Measurements from ENCODE around the gene C22orf23. TPM values are rescaled to one million over a fixed set of nuclear protein-coding genes. Genes with fewer than 3 reads are reported as not detected.

C22orf23 gene
- total RNA-seq, 1 experiment from 2014 or later: 0.47 TPM

DNA sequence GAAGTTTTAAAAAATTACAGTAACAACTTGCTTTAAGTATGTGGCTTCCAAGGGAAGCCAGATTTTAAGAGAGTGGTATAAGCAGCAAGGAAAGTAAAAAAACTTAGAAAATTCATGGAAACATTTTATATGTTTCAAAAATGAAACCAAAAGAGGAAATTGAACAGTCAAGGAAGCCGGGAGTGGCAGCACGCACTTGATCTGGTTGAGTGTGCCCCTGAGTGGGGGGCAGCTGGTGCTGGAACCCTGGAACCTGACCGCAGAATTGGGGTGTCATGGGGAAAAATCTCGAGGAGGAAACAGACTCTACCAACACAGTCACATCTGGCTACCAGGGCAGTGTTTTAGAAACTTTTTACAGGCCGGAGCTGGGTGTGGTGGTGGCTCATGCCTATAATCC, 33.3 kb downstream of the C22orf23 start:
- Histone ChIP-seq H3K27ac (ENCODE audit: low read depth, low read length) (no peak overlapping the region), H3K9me3 (ENCODE audit: control insufficient read depth in 1 of 2, insufficient read depth in 1 of 2, low read depth in 1 of 2, low read length in 2 of 2) (no peaks in the 10 kb centered on the region), H3K79me2 (ENCODE audit: insufficient read depth, low read length) (no peaks in the 10 kb centered on the region), H3K4me1 (ENCODE audit: control insufficient read depth in 1 of 2, insufficient read depth in 2 of 2, low read length in 2 of 2) (no peaks in the 10 kb centered on the region), H3K4me2 (ENCODE audit: low read length) (no peak overlapping the region), H3K4me3 (replicated peaks in 1 of 2; ENCODE audit: low read depth in 1 of 2, low read length in 2 of 2) (no peak overlapping the region), H4K20me1 (ENCODE audit: insufficient read depth) (no peaks in the 10 kb centered on the region), H3K9ac (ENCODE audit: low read length) (no peak overlapping the region), H3K9me2 (ENCODE audit: insufficient read depth) (no peaks in the 10 kb centered on the region), H3K36me3 (ENCODE audit: control insufficient read depth in 1 of 2, insufficient read depth in 2 of 2, low read length in 2 of 2) (peaks cover 17 to 20% of the 10 kb centered on the region in 2 experiments; a peak in 3 of 4 replicates), H3K27me3 (ENCODE audit: insufficient read depth, low read length) (no peaks in the 10 kb centered on the region), H2AFZ (ENCODE audit: low read depth, low read length, poor library complexity, severe bottlenecking) (no peak overlapping the region)
- ChIA-PET POLR2A (no interaction called here), CTCF (no interaction called here), RAD21 (ENCODE audit: low non-redundant PET in 1 of 2, low total read pairs in 2 of 2, uncharacterized antibody in 2 of 2, unreplicated experiment in 2 of 2) (no interaction called here)
- no peak for DNase-seq (ENCODE audit: low read depth, low spot score)
- BruUV-seq (replicated peaks): no TSS peak
- no peak for ATAC-seq
- no peak for TF ChIP-seq TCF7L2 (IDR thresholded peaks at IDR 0.05; ENCODE audit: borderline replicate concordance, extremely low read depth, insufficient read depth, insufficient read length)
- TF ChIP-seq, protein P1, sequence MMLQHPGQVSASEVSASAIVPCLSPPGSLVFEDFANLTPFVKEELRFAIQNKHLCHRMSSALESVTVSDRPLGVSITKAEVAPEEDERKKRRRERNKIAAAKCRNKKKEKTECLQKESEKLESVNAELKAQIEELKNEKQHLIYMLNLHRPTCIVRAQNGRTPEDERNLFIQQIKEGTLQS (IDR thresholded peaks at IDR 0.05): no peak
- intact Hi-C loops (cut with micrococcal nuclease): no loop called here

GRCh38 chr22:37918580-37919270, 34.7 kb downstream of the C22orf23 start:
- Histone ChIP-seq H3K4me3 (replicated peaks in 1 of 2; ENCODE audit: low read depth in 1 of 2, low read length in 2 of 2) (no peak overlapping the region), H3K9ac (ENCODE audit: low read length) (no peak overlapping the region), H3K36me3 (ENCODE audit: control insufficient read depth in 1 of 2, insufficient read depth in 2 of 2, low read length in 2 of 2) (peaks cover 17 to 20% of the 10 kb centered on the region in 2 experiments; a peak in 3 of 4 replicates), H4K20me1 (ENCODE audit: insufficient read depth) (no peaks in the 10 kb centered on the region), H3K27me3 (ENCODE audit: insufficient read depth, low read length) (no peaks in the 10 kb centered on the region), H3K4me1 (ENCODE audit: control insufficient read depth in 1 of 2, insufficient read depth in 2 of 2, low read length in 2 of 2) (no peaks in the 10 kb centered on the region), H3K27ac (ENCODE audit: low read depth, low read length) (no peak overlapping the region), H3K4me2 (ENCODE audit: low read length) (no peak overlapping the region), H3K79me2 (ENCODE audit: insufficient read depth, low read length) (no peaks in the 10 kb centered on the region), H2AFZ (ENCODE audit: low read depth, low read length, poor library complexity, severe bottlenecking) (no peak overlapping the region), H3K9me3 (ENCODE audit: control insufficient read depth in 1 of 2, insufficient read depth in 1 of 2, low read depth in 1 of 2, low read length in 2 of 2) (no peaks in the 10 kb centered on the region), H3K9me2 (ENCODE audit: insufficient read depth) (no peaks in the 10 kb centered on the region)
- ATAC-seq (no peak), DNase-seq (ENCODE audit: low read depth, low spot score) (no peak)
- BruUV-seq (replicated peaks): no TSS peak
- ChIA-PET CTCF (no interaction called here), RAD21 (ENCODE audit: low non-redundant PET in 1 of 2, low total read pairs in 2 of 2, uncharacterized antibody in 2 of 2, unreplicated experiment in 2 of 2) (no interaction called here), POLR2A (no interaction called here)
- intact Hi-C loops (cut with micrococcal nuclease): no loop called here
- TF ChIP-seq SIN3A (IDR thresholded peaks at IDR 0.05; ENCODE audit: low read depth) (no peak), ZBTB33 (IDR thresholded peaks at IDR 0.05; ENCODE audit: extremely low read depth, insufficient replicate concordance, low read length) (no peak), YY1 (IDR thresholded peaks at IDR 0.05; ENCODE audit: extremely low read depth, insufficient replicate concordance, low read depth, low read length) (no peak), JUND (IDR thresholded peaks at IDR 0.05) (no peak), CEBPB (IDR thresholded peaks at IDR 0.05; ENCODE audit: low read depth) (no peak), SP1 (IDR thresholded peaks at IDR 0.05; ENCODE audit: low read depth) (no peak), POLR2AphosphoS5 (IDR thresholded peaks at IDR 0.05; ENCODE audit: low read depth, low read length) (no peak), EZH2phosphoT487 (IDR thresholded peaks at IDR 0.05; ENCODE audit: borderline replicate concordance) (no peak), RAD21 (IDR thresholded peaks at IDR 0.05; ENCODE audit: low read depth) (no peak), EZH2 (IDR thresholded peaks at IDR 0.05) (no peak), TCF7L2 (IDR thresholded peaks at IDR 0.05; ENCODE audit: borderline replicate concordance, extremely low read depth, insufficient read depth, insufficient read length) (no peak)
- TF ChIP-seq, protein P2, sequence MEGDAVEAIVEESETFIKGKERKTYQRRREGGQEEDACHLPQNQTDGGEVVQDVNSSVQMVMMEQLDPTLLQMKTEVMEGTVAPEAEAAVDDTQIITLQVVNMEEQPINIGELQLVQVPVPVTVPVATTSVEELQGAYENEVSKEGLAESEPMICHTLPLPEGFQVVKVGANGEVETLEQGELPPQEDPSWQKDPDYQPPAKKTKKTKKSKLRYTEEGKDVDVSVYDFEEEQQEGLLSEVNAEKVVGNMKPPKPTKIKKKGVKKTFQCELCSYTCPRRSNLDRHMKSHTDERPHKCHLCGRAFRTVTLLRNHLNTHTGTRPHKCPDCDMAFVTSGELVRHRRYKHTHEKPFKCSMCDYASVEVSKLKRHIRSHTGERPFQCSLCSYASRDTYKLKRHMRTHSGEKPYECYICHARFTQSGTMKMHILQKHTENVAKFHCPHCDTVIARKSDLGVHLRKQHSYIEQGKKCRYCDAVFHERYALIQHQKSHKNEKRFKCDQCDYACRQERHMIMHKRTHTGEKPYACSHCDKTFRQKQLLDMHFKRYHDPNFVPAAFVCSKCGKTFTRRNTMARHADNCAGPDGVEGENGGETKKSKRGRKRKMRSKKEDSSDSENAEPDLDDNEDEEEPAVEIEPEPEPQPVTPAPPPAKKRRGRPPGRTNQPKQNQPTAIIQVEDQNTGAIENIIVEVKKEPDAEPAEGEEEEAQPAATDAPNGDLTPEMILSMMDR (IDR thresholded peaks at IDR 0.05 in 2 of 3, conservative IDR thresholded peaks at IDR 0.05 in 1 of 3; ENCODE audit: borderline replicate concordance in 1 of 3, insufficient read depth in 1 of 3, low read depth in 2 of 3, low read length in 2 of 3): no peak
- TF ChIP-seq, protein P3, sequence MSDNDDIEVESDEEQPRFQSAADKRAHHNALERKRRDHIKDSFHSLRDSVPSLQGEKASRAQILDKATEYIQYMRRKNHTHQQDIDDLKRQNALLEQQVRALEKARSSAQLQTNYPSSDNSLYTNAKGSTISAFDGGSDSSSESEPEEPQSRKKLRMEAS (IDR thresholded peaks at IDR 0.05): no peak
